ENCODE results near the gene SEPTIN5.

SEPTIN5 gene

GRCh38 chr22:19764636-19765476 lies 50.6 kb downstream of the SEPTIN5 start:
- Histone ChIP-seq H3K14ac (ENCODE audit: low read length) (no peak overlapping the region), H2BK120ac (ENCODE audit: insufficient read depth, low read length, poor library complexity) (no peak overlapping the region), H3K27me3 (ENCODE audit: insufficient read depth, low read length) (peaks cover 86% of the 10 kb centered on the region), H3K9me3 (ENCODE audit: insufficient read depth, low read depth, low read length) (peaks cover 15% of the 10 kb centered on the region), H3K27ac (ENCODE audit: low read depth, low read length) (no peak overlapping the region), H4K91ac (ENCODE audit: low read depth, low read length) (no peak overlapping the region), H3K4ac (ENCODE audit: low read depth, low read length) (no peak overlapping the region), H4K8ac (ENCODE audit: low read depth, low read length) (no peak overlapping the region), H3K36me3 (ENCODE audit: control insufficient read depth in 1 of 2, insufficient read depth in 2 of 2, low read length in 2 of 2) (no peaks in the 10 kb centered on the region), H2BK5ac (ENCODE audit: low read depth, low read length, poor library complexity) (no peak overlapping the region), H3K4me1 (ENCODE audit: control insufficient read depth in 1 of 2, insufficient read depth in 2 of 2, low read length in 2 of 2) (peaks cover 6 to 7% of the 10 kb centered on the region in 2 experiments), H3K4me2 (ENCODE audit: low read length) (no peak overlapping the region), H3K4me3 (ENCODE audit: low read depth, low read length) (no peak overlapping the region), H4K12ac (ENCODE audit: low read depth, low read length) (no peak overlapping the region), H2AFZ (ENCODE audit: insufficient read depth, low read length, poor library complexity) (no peak overlapping the region), H3K9ac (ENCODE audit: low read length) (no peak overlapping the region), H3K79me1 (ENCODE audit: low read length) (no peaks in the 10 kb centered on the region), H3K18ac (ENCODE audit: low read length) (no peak overlapping the region), H3K23ac (ENCODE audit: low read length) (no peak overlapping the region), H2BK12ac (ENCODE audit: low read length) (no peak overlapping the region), H2AK5ac (ENCODE audit: low read length) (no peak overlapping the region), H3K79me2 (ENCODE audit: control insufficient read depth, insufficient read depth, low read length, poor library complexity) (no peaks in the 10 kb centered on the region)
- no CpG with 5 or more reads among the region's 25 CpGs for WGBS (ENCODE audit: extremely low coverage, insufficient coverage, insufficient read length)
- DNase-seq = no peak

GRCh38 chr22:19765477-19766239 lies 51.4 kb downstream of the SEPTIN5 start:
- Histone ChIP-seq H3K4me3 (ENCODE audit: low read depth, low read length) (peak overlapping the region; percentile 46), H3K4ac (ENCODE audit: low read depth, low read length) (no peak overlapping the region), H3K36me3 (ENCODE audit: control insufficient read depth in 1 of 2, insufficient read depth in 2 of 2, low read length in 2 of 2) (no peaks in the 10 kb centered on the region), H4K12ac (ENCODE audit: low read depth, low read length) (no peak overlapping the region), H3K4me2 (ENCODE audit: low read length) (peak overlapping the region; percentile 56), H2BK5ac (ENCODE audit: low read depth, low read length, poor library complexity) (no peak overlapping the region), H3K23ac (ENCODE audit: low read length) (no peak overlapping the region), H3K4me1 (ENCODE audit: control insufficient read depth in 1 of 2, insufficient read depth in 2 of 2, low read length in 2 of 2) (peaks cover 6 to 7% of the 10 kb centered on the region in 2 experiments), H3K18ac (ENCODE audit: low read length) (no peak overlapping the region), H2BK120ac (ENCODE audit: insufficient read depth, low read length, poor library complexity) (no peak overlapping the region), H3K14ac (ENCODE audit: low read length) (no peak overlapping the region), H4K8ac (ENCODE audit: low read depth, low read length) (no peak overlapping the region), H2BK12ac (ENCODE audit: low read length) (no peak overlapping the region), H3K79me1 (ENCODE audit: low read length) (no peaks in the 10 kb centered on the region), H3K27me3 (ENCODE audit: insufficient read depth, low read length) (peaks cover 90% of the 10 kb centered on the region), H3K9me3 (ENCODE audit: insufficient read depth, low read depth, low read length) (peaks cover 15% of the 10 kb centered on the region), H3K79me2 (ENCODE audit: control insufficient read depth, insufficient read depth, low read length, poor library complexity) (no peaks in the 10 kb centered on the region), H2AK5ac (ENCODE audit: low read length) (no peak overlapping the region), H2AFZ (ENCODE audit: insufficient read depth, low read length, poor library complexity) (no peak overlapping the region), H3K27ac (ENCODE audit: low read depth, low read length) (no peak overlapping the region), H4K91ac (ENCODE audit: low read depth, low read length) (no peak overlapping the region), H3K9ac (ENCODE audit: low read length) (no peak overlapping the region)
- WGBS (ENCODE audit: extremely low coverage, insufficient coverage, insufficient read length) = no CpG with 5 or more reads among the region's 83 CpGs
- peak; percentile 63 to 78 for DNase-seq

- H4K8ac ChIP-seq (ENCODE audit: low read depth, low read length) = no peak overlapping the region
- DNase-seq = peak; percentile 17 to 59
- H3K4me2 ChIP-seq (ENCODE audit: low read length) = peak overlapping the region; percentile 56
- peaks cover 15% of the 10 kb centered on the region for H3K9me3 ChIP-seq (ENCODE audit: insufficient read depth, low read depth, low read length)
- H2BK5ac ChIP-seq (ENCODE audit: low read depth, low read length, poor library complexity) = no peak overlapping the region
- H2BK12ac ChIP-seq (ENCODE audit: low read length) = no peak overlapping the region
- no peaks in the 10 kb centered on the region for H3K36me3 ChIP-seq (ENCODE audit: control insufficient read depth in 1 of 2, insufficient read depth in 2 of 2, low read length in 2 of 2)
- H3K9ac ChIP-seq (ENCODE audit: low read length) = no peak overlapping the region
- H3K14ac ChIP-seq (ENCODE audit: low read length) = no peak overlapping the region
- no peaks in the 10 kb centered on the region for H3K79me1 ChIP-seq (ENCODE audit: low read length)
- peaks cover 86% of the 10 kb centered on the region for H3K27me3 ChIP-seq (ENCODE audit: insufficient read depth, low read length)
- no peak overlapping the region for H3K18ac ChIP-seq (ENCODE audit: low read length)
- H3K4ac ChIP-seq (ENCODE audit: low read depth, low read length) = no peak overlapping the region
- WGBS (ENCODE audit: extremely low coverage, insufficient coverage, insufficient read length) = no CpG with 5 or more reads among the region's 36 CpGs
- H2BK120ac ChIP-seq (ENCODE audit: insufficient read depth, low read length, poor library complexity) = no peak overlapping the region
- H3K4me3 ChIP-seq (ENCODE audit: low read depth, low read length) = no peak overlapping the region
- no peaks in the 10 kb centered on the region for H3K79me2 ChIP-seq (ENCODE audit: control insufficient read depth, insufficient read depth, low read length, poor library complexity)
- H4K12ac ChIP-seq (ENCODE audit: low read depth, low read length) = no peak overlapping the region
- H2AFZ ChIP-seq (ENCODE audit: insufficient read depth, low read length, poor library complexity) = no peak overlapping the region
- peaks cover 4 to 6% of the 10 kb centered on the region in 2 experiments for H3K4me1 ChIP-seq (ENCODE audit: control insufficient read depth in 1 of 2, insufficient read depth in 2 of 2, low read length in 2 of 2)
- no peak overlapping the region for H3K23ac ChIP-seq (ENCODE audit: low read length)
- no peak overlapping the region for H2AK5ac ChIP-seq (ENCODE audit: low read length)
- no peak overlapping the region for H4K91ac ChIP-seq (ENCODE audit: low read depth, low read length)
- H3K27ac ChIP-seq (ENCODE audit: low read depth, low read length) = no peak overlapping the region
Observed at GRCh38 chr22:19766240-19766510, 51.9 kb downstream of the SEPTIN5 start.

- Histone ChIP-seq H4K91ac (ENCODE audit: low read depth, low read length) (no peak overlapping the region), H3K4me1 (ENCODE audit: control insufficient read depth in 1 of 2, insufficient read depth in 2 of 2, low read length in 2 of 2) (peaks cover 3 to 6% of the 10 kb centered on the region in 2 experiments)
Observed at GRCh38 chr22:19766511-19767426, 52.5 kb downstream of the SEPTIN5 start.

More at GRCh38 chr22:19766511-19767426, 52.5 kb downstream of the SEPTIN5 start:
- no peaks in the 10 kb centered on the region for H3K79me2 ChIP-seq (ENCODE audit: control insufficient read depth, insufficient read depth, low read length, poor library complexity)
- no peak overlapping the region for H3K27ac ChIP-seq (ENCODE audit: low read depth, low read length)
- no peak overlapping the region for H3K14ac ChIP-seq (ENCODE audit: low read length)
- H3K36me3 ChIP-seq (ENCODE audit: control insufficient read depth in 1 of 2, insufficient read depth in 2 of 2, low read length in 2 of 2) = no peaks in the 10 kb centered on the region
- H2BK120ac ChIP-seq (ENCODE audit: insufficient read depth, low read length, poor library complexity) = no peak overlapping the region
- H4K8ac ChIP-seq (ENCODE audit: low read depth, low read length) = no peak overlapping the region
- H2AK5ac ChIP-seq (ENCODE audit: low read length) = no peak overlapping the region
- no peak overlapping the region for H2BK5ac ChIP-seq (ENCODE audit: low read depth, low read length, poor library complexity)
- H3K9ac ChIP-seq (ENCODE audit: low read length) = no peak overlapping the region
- no peak overlapping the region for H2BK12ac ChIP-seq (ENCODE audit: low read length)
- WGBS (ENCODE audit: extremely low coverage, insufficient coverage, insufficient read length) = no CpG with 5 or more reads among the region's 103 CpGs
- no peak overlapping the region for H3K4me3 ChIP-seq (ENCODE audit: low read depth, low read length)
- peaks cover 80% of the 10 kb centered on the region for H3K27me3 ChIP-seq (ENCODE audit: insufficient read depth, low read length)
- H3K9me3 ChIP-seq (ENCODE audit: insufficient read depth, low read depth, low read length) = peaks cover 15% of the 10 kb centered on the region
- no peak overlapping the region for H3K23ac ChIP-seq (ENCODE audit: low read length)
- H3K79me1 ChIP-seq (ENCODE audit: low read length) = no peaks in the 10 kb centered on the region
- no peak overlapping the region for H4K12ac ChIP-seq (ENCODE audit: low read depth, low read length)
- H3K4ac ChIP-seq (ENCODE audit: low read depth, low read length) = no peak overlapping the region
- H3K18ac ChIP-seq (ENCODE audit: low read length) = no peak overlapping the region
- peak; percentile 25 to 55 for DNase-seq
- no peak overlapping the region for H2AFZ ChIP-seq (ENCODE audit: insufficient read depth, low read length, poor library complexity)
- H3K4me2 ChIP-seq (ENCODE audit: low read length) = peak overlapping the region; percentile 56

Measured in trophoblast cell (in vitro differentiated cells and primary cell).